Esophagus squamous epithelium (tissue), 5 donors: ENCODE results near the gene RALGAPA1. TPM values are rescaled to one million over a fixed set of nuclear protein-coding genes. Genes with fewer than 3 reads are reported as not detected.
"Not testable (repeated sequence)": the region's sequence is repeated elsewhere in the genome, so short reads cannot be mapped to it uniquely, and the experiment has no call there.

Experiments used
- DNase-seq: peaks from one replicate; lab custom pipeline; 2025; lab: John Stamatoyannopoulos, UW
- H3K27ac ChIP-seq, 4 donors: fragments of 200-600 bp; sonication (generic); one replicate each; pipeline ENCODE4 v1.5.1; 2016 to 2019; ENCODE audit warnings: mild to moderate bottlenecking in 1 of 4
- H3K27me3 ChIP-seq, 4 donors: fragments of 200-600 bp; sonication (generic); 1 replicate in 3 of 4; 2 replicates in 1 of 4; pipeline versions ENCODE4 v1.5.1 to v1.6.0; 2017 to 2021; ENCODE audit warnings: antibody characterized with exemption in 1 of 4
- H3K36me3 ChIP-seq, 3 donors: fragments of 200-600 bp; sonication (generic); one replicate each; pipeline ENCODE4 v1.5.1; 2016 to 2019
- H3K4me1 ChIP-seq, 3 donors: fragments of 200-600 bp; sonication (generic); one replicate each; pipeline ENCODE4 v1.5.1; 2017 to 2019
- H3K4me3 ChIP-seq, 4 donors: fragments of 200-600 bp; sonication (generic); 1 replicate in 3 of 4; 2 replicates in 1 of 4; pipeline ENCODE4 v1.5.1; 2016 to 2019; ENCODE audit warnings: mild to moderate bottlenecking in 2 of 4, moderate library complexity in 1 of 4
- H3K9me3 ChIP-seq, 3 donors: fragments of 200-600 bp; sonication (generic); one replicate each; pipeline ENCODE4 v1.5.1; 2016 to 2019
- POLR2A ChIP-seq, 4 donors: fragments of 450-650 bp; IDR thresholded peaks; one replicate each; pipeline ENCODE4 v1.6.1; 2017; ENCODE audit warnings: antibody characterized with exemption in 4 of 4, mild to moderate bottlenecking in 4 of 4, moderate library complexity in 3 of 4
- WGBS, 2 donors: methylation state at CpG; one replicate each; pipeline ENCODE4 v1.1.5; 2018; 5-methylcytosine and 5-hydroxymethylcytosine counted together
- intact Hi-C: fragments of 100-400 bp; cut with DNase I; formaldehyde crosslinking; loops from one replicate; pipeline ENCODE4 v1.15.0; 2022
- total RNA-seq, 4 donors: library from RNA; depleted of rRNA; stranded (reverse); fragments of >200 nt; gene quantifications; one replicate each; pipeline ENCODE4 v1.1.0, GENCODE V29; 2016
- TF ChIP-seq, protein P1 (sequence below), 6 experiments: fragments of 450-650 bp in 4 of 6; fragments of 200-600 bp in 2 of 6; sonication (generic) in 2 of 6; IDR thresholded peaks; one replicate each; pipeline ENCODE4 v1.5.1; 2016 to 2019; ENCODE audit warnings: antibody characterized with exemption in 6 of 6, mild to moderate bottlenecking in 4 of 6, moderate library complexity in 4 of 6
- donor health status: DM: yes; HTN: yes; CAD: no.

RALGAPA1 gene
- total RNA-seq, 4 donors from 2014 or later, result 22.5 to 78.6 (median 39.8) TPM

DNA sequence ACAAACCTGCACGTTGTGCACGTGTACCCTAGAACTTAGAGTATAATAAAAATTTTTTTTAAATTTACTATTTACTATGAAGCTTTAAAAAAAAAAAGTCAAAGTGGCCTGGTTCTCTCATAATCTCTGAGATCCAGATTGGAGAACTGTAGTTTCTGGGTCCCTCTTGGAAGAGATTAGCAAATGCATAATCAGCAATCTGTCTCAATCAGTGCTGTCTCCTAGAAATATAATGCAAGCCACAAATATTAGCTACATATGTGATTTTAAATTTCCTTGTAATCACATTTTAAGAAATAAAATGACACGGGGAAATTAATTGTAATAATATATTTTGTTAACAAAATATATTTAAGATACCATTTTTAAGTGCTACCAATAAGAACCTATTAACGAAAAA is 32.3 kb downstream of the RALGAPA1 start:
- H3K4me1 ChIP-seq, result no peaks in the 10 kb centered on the region
- DNase-seq, result no peak
- no peaks in the 10 kb centered on the region for H3K27me3 ChIP-seq
- no peak for TF ChIP-seq POLR2A (IDR thresholded peaks at IDR 0.05)
- TF ChIP-seq, protein P1, sequence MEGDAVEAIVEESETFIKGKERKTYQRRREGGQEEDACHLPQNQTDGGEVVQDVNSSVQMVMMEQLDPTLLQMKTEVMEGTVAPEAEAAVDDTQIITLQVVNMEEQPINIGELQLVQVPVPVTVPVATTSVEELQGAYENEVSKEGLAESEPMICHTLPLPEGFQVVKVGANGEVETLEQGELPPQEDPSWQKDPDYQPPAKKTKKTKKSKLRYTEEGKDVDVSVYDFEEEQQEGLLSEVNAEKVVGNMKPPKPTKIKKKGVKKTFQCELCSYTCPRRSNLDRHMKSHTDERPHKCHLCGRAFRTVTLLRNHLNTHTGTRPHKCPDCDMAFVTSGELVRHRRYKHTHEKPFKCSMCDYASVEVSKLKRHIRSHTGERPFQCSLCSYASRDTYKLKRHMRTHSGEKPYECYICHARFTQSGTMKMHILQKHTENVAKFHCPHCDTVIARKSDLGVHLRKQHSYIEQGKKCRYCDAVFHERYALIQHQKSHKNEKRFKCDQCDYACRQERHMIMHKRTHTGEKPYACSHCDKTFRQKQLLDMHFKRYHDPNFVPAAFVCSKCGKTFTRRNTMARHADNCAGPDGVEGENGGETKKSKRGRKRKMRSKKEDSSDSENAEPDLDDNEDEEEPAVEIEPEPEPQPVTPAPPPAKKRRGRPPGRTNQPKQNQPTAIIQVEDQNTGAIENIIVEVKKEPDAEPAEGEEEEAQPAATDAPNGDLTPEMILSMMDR (IDR thresholded peaks at IDR 0.05), result no peak
- WGBS, 2 donors, result 79 to 91% methylated on average over 4 of the region's 4 CpGs
- intact Hi-C loops, result no loop called here
- no peak overlapping the region for H3K4me3 ChIP-seq
- peaks cover 0 to 21% (median 0%) of the 10 kb centered on the region in 3 donors for H3K9me3 ChIP-seq
- H3K27ac ChIP-seq, result no peak overlapping the region
- peaks cover 0 to 11% (median 0%) of the 10 kb centered on the region in 3 donors for H3K36me3 ChIP-seq

DNA sequence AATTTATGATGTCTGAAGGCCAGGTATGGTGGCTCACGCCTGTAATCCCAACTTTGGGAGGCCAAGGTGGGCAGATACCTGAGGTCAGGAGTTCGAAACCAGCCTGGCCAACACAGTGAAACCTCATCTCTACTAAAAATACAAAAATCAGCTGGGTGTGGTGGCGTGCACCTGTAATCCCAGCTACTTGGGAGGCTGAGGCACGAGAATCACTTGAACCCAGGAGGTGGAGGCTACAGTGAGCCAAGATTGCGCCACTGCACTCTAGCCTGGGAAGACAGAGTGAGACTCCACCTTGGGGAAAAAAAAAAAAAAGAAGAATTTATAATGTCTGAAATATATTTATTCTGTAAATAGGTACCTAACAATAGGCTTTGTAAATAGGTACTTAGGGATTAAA is 33.0 kb downstream of the RALGAPA1 start:
- Histone ChIP-seq H3K36me3 (peaks cover 0 to 16% (median 0%) of the 10 kb centered on the region in 3 donors), H3K9me3 (peaks cover 0 to 14% (median 0%) of the 10 kb centered on the region in 3 donors)
- H3K4me3 ChIP-seq, H3K27me3 ChIP-seq, DNase-seq, H3K27ac ChIP-seq, intact Hi-C loops, H3K4me1 ChIP-seq: not testable (repeated sequence)
- WGBS, 2 donors, result 90 to 100% methylated on average over 4 to 5 of the region's 5 CpGs

DNA sequence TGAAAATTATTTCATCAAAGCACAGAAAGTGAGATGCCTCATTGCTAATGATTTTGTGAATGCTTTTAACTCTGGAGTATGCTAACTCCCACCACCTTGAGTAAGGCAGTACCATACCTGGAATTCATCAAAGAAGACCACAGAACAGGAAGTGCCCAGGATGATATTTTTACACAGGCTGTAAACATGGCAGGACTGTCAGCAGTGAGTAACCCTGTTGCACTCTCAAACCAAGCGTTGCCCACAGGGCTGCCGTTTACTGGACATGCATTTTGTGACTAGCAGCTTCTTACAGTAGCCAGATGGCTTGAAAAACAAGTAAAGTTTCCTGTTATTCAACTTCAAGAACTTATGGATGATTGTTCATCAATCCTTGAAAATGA is 42.4 kb downstream of the RALGAPA1 start:
- intact Hi-C loops, result no loop called here
- 63 to 66% methylated on average over 2 of the region's 2 CpGs for WGBS, 2 donors
- TF ChIP-seq, protein P1 (IDR thresholded peaks at IDR 0.05), result no peak
- no peak for TF ChIP-seq POLR2A (IDR thresholded peaks at IDR 0.05)
- Histone ChIP-seq H3K27me3 (no peaks in the 10 kb centered on the region), H3K9me3 (no peaks in the 10 kb centered on the region), H3K27ac (no peak overlapping the region), H3K4me1 (no peaks in the 10 kb centered on the region), H3K4me3 (no peak overlapping the region), H3K36me3 (peaks cover 0 to 66% (median 3%) of the 10 kb centered on the region in 3 donors)
- DNase-seq, result no peak

DNA sequence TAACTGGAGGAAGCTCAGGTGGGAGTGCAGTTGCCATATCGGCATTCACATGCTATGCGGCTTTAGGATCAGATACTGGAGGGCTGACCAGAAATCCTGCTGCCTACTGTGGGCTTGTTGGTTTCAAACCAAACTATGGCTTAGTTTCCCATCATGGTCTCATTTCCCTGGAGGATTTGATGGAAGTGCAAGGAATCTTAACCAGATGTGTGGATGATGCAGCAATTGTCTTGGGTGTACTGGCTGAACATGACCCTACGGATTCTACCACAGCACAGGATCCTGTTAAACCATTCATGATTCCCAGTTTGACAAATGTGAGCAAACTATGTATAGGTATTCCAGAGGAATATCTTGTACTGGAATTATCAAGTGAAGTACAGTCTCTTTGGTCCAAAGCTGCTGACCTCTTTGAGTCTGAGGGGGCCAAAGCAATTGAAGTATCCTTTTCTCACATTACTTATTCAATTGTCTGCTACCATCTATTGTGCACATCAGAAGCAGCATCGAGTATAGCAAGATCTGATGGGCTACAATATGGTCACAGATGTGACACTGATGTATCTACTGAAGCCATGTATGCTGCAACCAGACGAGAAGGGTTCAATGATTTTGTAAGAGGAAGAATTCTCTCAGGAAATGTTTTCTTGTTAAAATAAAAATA is 42.9 kb downstream of the RALGAPA1 start:
- intact Hi-C loops, result no loop called here
- H3K27me3 ChIP-seq, result no peaks in the 10 kb centered on the region
- no peak for DNase-seq
- H3K36me3 ChIP-seq, result peaks cover 0 to 64% (median 3%) of the 10 kb centered on the region in 3 donors
- H3K27ac ChIP-seq, result no peak overlapping the region
- WGBS, 2 donors, result 85 to 89% methylated on average over 5 of the region's 5 CpGs
- no peaks in the 10 kb centered on the region for H3K4me1 ChIP-seq
- no peak overlapping the region for H3K4me3 ChIP-seq
- no peak for TF ChIP-seq POLR2A (IDR thresholded peaks at IDR 0.05)
- TF ChIP-seq, protein P1 (IDR thresholded peaks at IDR 0.05), result no peak
- H3K9me3 ChIP-seq, result no peaks in the 10 kb centered on the region

DNA sequence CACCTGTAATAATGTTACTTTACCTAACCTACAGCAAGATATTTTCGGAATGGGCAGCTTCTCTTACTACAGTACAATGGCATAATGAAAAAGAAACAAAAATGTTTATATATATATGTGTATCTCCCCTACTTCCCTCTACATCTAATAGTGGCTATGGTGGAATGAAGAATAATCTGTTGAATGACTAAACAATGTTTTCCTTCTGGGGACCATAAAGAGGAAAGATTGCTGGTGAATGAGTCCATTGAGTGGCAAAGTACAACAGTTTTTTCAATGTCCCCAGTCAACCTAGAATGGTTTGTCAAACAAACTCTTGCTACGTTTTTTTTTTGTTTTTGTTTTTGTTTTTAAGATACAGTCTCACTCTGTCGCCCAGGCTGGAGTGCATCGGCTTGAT is 47.2 kb downstream of the RALGAPA1 start:
- Histone ChIP-seq H3K36me3 (peaks cover 0 to 84% (median 3%) of the 10 kb centered on the region in 3 donors), H3K4me3 (no peak overlapping the region), H3K27ac (no peak overlapping the region), H3K27me3 (no peaks in the 10 kb centered on the region), H3K4me1 (no peaks in the 10 kb centered on the region), H3K9me3 (no peaks in the 10 kb centered on the region)
- intact Hi-C loops, result no loop called here
- 87 to 96% methylated on average over 4 of the region's 4 CpGs for WGBS, 2 donors
- no peak for TF ChIP-seq POLR2A (IDR thresholded peaks at IDR 0.05)
- TF ChIP-seq, protein P1 (IDR thresholded peaks at IDR 0.05), result no peak
- DNase-seq, result no peak
